ENCODE measurements around the gene FYB1.

GRCh38 chr5:39114155-39114554, 105.2 kb downstream of the FYB1 start:
- no peak for TF ChIP-seq CTCF (IDR thresholded peaks at IDR 0.05; ENCODE audit: insufficient read depth, low read length)
- TF ChIP-seq POLR2AphosphoS5 (IDR thresholded peaks at IDR 0.05; ENCODE audit: low read depth), result no peak

Data from HL-60 (cell line).